GM12872 (cell line): ENCODE results near the gene GNAL.

ENCODE experiments used
- CTCF ChIP-seq: IDR thresholded peaks from 3 replicates; pipeline ENCODE4 v1.5.1; 2011; ENCODE audit warnings: low read depth, mild to moderate bottlenecking, low read length, moderate library complexity; ENCODE audit not compliant: insufficient read depth

The GNAL gene

GRCh38 chr18:11871501-11871900 is 182.4 kb downstream of the GNAL start:
- TF ChIP-seq CTCF, result no peak

- peak; percentile 37 for TF ChIP-seq CTCF
Measured at GRCh38 chr18:11872479-11873136, 183.5 kb downstream of the GNAL start.

- TF ChIP-seq CTCF, result no peak
Measured at GRCh38 chr18:11873670-11874340, 184.7 kb downstream of the GNAL start.

- 0 out of 3 replicates have a peak, but pooled peaks have one; percentile 5 for TF ChIP-seq CTCF
Measured at GRCh38 chr18:11874676-11875075, 185.6 kb downstream of the GNAL start.

GRCh38 chr18:11877497-11878135 is 188.6 kb downstream of the GNAL start:
- TF ChIP-seq CTCF, result no peak

GRCh38 chr18:11880586-11881304 is 191.7 kb downstream of the GNAL start:
- TF ChIP-seq CTCF, result no peak

- TF ChIP-seq CTCF, result no peak
Measured at GRCh38 chr18:11882636-11883035, 193.6 kb downstream of the GNAL start.
